Fibroblast of mammary gland (primary cell): ENCODE results near the gene HDLBP.
"Not testable (repeated sequence)": the region's sequence is repeated elsewhere in the genome, so short reads cannot be mapped to it uniquely, and the experiment has no call there.

Source experiments
- DNase-seq: peaks from one replicate; pipeline ENCODE4 v3.0.0-alpha.2; 2010; ENCODE audit warnings: low read depth
- H3K4me3 ChIP-seq: 2 replicates; pipeline ENCODE4 v1.5.1; 2011; ENCODE audit warnings: low read depth, mild to moderate bottlenecking, low read length, moderate library complexity; ENCODE audit not compliant: control insufficient read depth
- CTCF ChIP-seq: conservative IDR thresholded peaks from 2 replicates; pipeline ENCODE4 v1.5.1; 2011; ENCODE audit warnings: low read depth, low read length, inconsistent platforms; ENCODE audit not compliant: control insufficient read depth, insufficient read depth

The HDLBP gene

GRCh38 chr2:241298673-241299072 is 16.8 kb downstream of the HDLBP start:
- DNase-seq = no peak
- H3K4me3 ChIP-seq = no peak overlapping the region

GRCh38 chr2:241296767-241297166 is 18.7 kb downstream of the HDLBP start:
- no peak for DNase-seq
- no peak overlapping the region for H3K4me3 ChIP-seq
- TF ChIP-seq CTCF = no peak

More at GRCh38 chr2:241298673-241299072, 16.8 kb downstream of the HDLBP start:
- no peak for TF ChIP-seq CTCF

- DNase-seq = peak; percentile 46
- no peak for TF ChIP-seq CTCF
- no peak overlapping the region for H3K4me3 ChIP-seq
These were observed 20.0 kb downstream of the HDLBP start for GRCh38 chr2:241295326-241296095.

- peak; percentile 68 for DNase-seq
These were observed 22.1 kb downstream of the HDLBP start for GRCh38 chr2:241293378-241293797.

GRCh38 chr2:241291977-241292376 is 23.5 kb downstream of the HDLBP start:
- no peak for DNase-seq
- H3K4me3 ChIP-seq = no peak overlapping the region
- TF ChIP-seq CTCF = no peak

More at GRCh38 chr2:241293378-241293797, 22.1 kb downstream of the HDLBP start:
- not testable (repeated sequence) for H3K4me3 ChIP-seq

- TF ChIP-seq CTCF = no peak
- no peak for DNase-seq
- H3K4me3 ChIP-seq = no peak overlapping the region
These were observed 24.3 kb downstream of the HDLBP start for GRCh38 chr2:241291153-241291552.

- TF ChIP-seq CTCF = no peak
- no peak for DNase-seq
- no peak overlapping the region for H3K4me3 ChIP-seq
These were observed 25.9 kb downstream of the HDLBP start for GRCh38 chr2:241289597-241289996.
